ENCODE data around the gene ECI1.
"Not testable (repeated sequence)": the region's sequence is repeated elsewhere in the genome, so short reads cannot be mapped to it uniquely, and the experiment has no call there.

ECI1 gene

GRCh38 chr16:2250652-2251295 is 613 bp downstream of the ECI1 start:
- DNase-seq = peak; percentile 62

- DNase-seq = no peak
Observed at GRCh38 chr16:2246301-2246885, 5.0 kb downstream of the ECI1 start.

- no peak for DNase-seq
Observed at GRCh38 chr16:2244926-2245795, 6.2 kb downstream of the ECI1 start.

DNA sequence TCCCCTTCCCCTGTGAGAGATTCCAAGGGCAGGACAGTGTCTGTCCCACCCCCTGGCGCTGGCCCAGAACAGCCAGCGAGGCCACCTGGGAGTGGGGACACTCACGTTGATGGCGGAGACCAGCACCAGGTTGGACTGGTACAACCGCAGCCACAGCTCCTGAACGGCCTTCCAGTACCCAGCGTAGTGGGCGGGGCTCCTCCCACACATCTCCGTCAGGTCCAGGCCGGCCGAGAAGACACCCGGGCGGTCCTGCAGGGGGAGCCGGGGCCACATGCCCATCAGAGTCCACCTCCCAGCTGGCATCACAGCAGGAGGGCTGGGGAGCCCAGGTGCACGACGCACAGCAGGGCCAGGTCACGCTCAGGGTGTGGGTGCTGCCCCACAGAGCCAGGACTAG is 7.1 kb downstream of the ECI1 start:
- DNase-seq = no peak

GRCh38 chr16:2243781-2244180 is 7.6 kb downstream of the ECI1 start:
- DNase-seq = no peak

DNA sequence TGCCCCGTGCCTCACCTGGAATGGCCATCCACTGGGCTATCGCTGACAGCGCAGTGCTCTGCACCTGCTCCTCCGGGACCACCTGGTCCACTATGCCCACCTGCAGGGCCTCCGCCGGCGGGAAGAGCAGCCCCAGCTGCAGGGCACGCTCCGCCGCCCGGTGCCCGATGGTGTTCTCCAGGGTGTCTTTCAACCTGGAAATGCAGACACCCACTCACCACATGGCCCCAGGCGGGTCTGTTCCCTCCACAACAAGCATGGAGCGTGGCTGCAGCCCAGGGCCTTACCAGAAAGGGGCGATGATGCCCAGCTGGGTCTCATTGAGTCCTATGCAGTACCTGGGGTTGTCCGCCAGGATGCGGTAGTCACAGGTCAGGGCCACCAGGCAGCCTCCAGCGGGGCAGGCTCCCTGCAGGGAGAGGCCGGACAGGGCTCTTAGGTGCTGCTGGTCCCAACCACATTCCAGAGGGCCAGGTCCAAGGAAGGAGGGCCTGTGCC is 8.3 kb downstream of the ECI1 start:
- no peak for DNase-seq

DNA sequence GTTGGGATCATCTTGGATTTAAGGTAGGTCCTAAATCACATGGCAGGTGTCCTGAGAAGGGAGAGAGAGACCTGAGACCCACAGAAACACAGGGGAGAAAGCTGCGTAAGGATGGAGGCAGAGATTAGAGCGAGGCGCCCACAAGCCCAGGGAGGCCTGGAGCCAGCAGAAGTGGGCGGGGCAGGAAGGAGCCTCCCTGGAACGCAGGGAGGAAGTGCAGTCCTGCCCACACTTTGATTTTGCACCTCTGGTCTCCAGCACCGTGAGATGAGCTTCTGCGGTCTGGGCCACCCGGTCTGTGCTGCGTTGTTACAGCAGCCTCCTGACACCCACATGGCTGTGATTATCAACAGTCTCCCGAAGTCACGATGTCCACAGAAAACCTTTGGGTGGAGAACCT is 8.8 kb downstream of the ECI1 start:
- DNase-seq = no peak

- DNase-seq = not testable (repeated sequence)
Observed at GRCh38 chr16:2240331-2240730, 11.1 kb downstream of the ECI1 start.

DNA sequence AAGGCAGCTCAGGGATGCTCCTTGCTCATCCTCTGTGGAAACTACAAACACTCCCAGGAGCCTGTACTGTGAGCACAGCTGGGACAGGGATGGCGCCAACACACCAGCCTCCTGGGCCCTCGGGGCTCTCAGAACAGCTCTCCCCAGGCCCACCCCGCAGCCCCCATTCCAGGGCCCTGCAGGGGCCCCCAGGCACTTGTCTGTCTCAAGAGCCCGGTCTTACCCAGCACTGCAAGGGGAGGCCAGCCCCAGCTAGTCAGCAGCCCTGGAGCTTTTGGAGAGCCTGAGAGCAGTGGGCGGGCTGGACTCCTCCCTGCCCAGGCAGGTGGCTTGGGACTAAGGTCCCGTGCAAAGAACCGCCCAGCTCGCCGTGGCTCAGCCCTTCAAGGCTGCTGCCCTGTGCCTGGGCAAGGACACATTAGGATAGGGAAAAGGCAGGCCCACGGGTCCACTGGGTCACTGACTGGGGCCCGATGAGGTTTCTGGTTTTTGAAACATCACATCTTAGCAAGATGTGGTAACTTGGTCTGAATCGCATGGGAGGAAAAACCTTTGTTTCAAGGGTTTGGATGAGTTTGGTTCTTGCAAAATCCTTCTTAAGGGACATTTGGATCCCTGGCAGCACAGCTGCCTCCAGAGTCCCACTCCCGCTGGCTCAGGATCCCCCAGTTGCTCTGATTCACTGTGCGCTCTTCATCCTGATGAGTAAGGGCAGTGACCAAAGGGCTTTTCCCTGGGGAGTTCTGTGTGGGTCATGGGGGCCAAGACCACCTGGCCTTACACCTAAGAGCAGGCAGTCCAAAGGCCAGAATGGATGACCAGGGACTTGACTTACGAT is 12.3 kb downstream of the ECI1 start:
- DNase-seq = no peak

DNA sequence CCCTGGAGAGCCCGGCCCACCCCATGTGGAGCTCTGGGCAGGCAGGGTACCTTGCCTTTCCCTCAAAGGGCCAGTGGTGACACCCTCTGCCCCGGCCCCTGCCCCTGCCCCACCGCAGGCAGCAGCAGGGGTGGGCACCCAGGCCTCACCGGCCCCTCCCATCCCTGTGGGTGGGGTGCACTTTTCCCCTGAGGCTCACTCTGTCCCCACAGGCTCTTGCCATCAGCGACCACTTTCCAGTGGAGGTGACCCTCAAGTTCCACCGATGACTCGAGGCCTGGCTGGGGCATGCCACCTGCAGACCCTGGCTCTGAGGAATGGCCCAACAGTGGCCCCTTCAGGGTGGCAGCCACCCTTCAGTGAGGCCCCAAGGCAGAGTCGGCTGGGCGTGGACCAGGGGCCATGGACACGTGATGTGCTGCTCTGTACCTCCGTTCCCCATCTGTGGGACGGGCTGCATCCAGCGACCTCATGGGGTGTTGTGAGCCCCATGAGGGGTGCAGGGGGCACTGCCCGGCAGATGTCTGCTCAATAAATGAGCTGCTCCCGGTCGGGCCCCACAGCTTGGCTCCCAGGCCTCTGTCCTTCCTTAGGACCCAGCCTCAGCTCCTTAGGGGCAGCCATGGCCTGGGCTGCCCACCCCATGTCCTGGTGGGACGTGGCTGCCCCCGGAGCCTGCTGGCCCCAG is 13.1 kb downstream of the ECI1 start:
- DNase-seq = no peak

DNA sequence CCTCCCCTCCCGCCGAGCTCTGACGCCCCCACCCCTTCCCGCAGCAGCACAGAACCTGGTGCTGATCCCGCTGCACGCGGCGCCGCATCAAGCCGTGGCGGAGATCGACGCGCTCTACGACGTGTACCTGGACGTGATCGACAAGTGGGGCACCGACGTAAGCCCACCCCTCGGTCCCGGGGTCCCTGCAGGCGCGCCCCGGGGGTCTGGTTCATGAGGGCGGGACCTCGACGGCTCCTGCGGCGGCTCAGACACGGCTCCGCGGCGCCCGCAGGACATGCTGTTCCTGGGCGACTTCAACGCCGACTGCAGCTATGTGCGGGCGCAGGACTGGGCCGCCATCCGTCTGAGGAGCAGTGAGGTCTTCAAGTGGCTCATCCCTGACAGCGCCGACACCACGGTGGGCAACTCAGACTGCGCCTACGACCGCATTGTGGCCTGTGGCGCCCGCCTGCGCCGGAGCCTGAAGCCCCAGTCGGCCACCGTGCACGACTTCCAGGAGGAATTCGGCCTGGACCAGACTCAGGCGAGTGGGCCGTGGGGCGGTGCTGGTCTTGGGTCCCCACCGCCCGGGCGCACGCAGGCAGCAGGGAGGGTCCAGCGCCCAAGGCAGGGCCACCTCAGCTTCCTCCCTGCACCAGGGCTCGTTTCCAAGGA is 13.8 kb downstream of the ECI1 start:
- DNase-seq = no peak

- no peak for DNase-seq
Observed at GRCh38 chr16:2237102-2237482, 14.3 kb downstream of the ECI1 start.

GRCh38 chr16:2236337-2237101 is 14.9 kb downstream of the ECI1 start, which contains the start of gene DNASE1L2:
TSS of gene DNASE1L2 (plus strand) at chr16:2236444. CDS start at chr16:2236817, 373 bp downstream.
- no peak for DNase-seq

DNA sequence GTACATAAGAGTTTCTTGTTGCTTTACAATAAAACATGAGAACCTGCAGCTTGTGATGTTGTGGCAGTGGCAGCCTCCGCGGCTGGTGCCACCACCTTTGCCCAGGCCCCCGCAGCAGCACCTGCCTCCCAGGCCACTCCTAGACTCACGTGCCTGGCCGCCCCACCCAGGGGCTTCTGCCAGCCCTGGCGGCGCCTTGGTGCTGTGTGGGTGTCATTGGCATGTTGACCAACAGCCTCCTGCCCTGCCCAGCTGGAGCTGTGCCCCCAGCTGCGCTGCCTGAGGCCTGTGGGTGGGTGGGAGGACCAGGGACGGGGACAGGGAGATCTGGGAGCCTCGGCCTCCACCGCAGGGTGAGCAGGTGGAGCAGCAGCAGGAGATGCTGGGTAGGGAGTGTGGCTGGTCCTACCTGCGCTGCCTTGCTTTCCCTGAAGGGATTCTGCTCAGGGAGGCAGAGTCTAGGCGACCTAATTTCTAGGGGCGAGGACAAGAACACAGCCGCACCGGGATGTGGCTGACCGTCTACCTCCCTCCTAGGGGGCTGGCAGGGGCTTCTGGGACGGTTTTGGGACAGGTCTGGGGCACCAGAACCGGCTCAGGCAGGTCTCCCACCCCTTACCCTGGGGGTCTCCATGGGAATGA is 15.6 kb downstream of the ECI1 start:
- DNase-seq = no peak

DNA sequence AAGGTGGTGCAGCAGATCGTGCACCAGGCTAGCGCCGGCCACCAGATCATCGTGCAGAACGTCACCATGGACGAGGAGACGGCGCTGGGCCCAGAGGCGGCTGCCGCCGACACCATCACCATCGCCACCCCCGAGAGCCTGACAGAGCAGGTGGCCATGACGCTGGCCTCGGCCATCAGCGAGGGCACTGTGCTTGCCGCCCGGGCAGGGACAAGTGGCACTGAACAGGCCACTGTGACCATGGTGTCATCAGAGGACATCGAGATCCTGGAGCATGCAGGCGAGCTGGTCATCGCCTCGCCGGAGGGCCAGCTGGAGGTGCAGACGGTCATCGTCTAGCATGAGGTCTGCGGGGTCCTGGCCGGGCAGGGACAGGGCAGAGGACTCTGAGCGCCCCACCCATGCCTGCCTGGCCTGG is 16.1 kb downstream of the ECI1 start:
- no peak for DNase-seq

DNA sequence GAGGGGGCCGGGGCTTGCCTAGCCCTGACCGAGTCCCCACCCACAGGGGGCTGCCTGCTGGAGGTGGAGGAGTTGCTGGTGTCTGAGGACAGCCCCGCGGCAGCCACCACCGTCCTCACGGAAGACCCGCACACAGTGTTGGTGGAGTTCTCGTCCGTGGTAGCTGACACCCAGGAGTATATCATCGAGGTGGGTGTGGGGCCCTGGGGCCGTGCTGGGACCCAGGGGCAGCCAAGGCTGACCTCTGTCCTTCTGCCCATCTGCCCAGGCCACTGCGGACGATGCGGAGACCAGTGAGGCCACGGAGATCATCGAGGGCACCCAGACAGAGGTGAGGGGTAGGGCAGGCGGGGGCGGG is 16.6 kb downstream of the ECI1 start:
- DNase-seq = no peak

DNA sequence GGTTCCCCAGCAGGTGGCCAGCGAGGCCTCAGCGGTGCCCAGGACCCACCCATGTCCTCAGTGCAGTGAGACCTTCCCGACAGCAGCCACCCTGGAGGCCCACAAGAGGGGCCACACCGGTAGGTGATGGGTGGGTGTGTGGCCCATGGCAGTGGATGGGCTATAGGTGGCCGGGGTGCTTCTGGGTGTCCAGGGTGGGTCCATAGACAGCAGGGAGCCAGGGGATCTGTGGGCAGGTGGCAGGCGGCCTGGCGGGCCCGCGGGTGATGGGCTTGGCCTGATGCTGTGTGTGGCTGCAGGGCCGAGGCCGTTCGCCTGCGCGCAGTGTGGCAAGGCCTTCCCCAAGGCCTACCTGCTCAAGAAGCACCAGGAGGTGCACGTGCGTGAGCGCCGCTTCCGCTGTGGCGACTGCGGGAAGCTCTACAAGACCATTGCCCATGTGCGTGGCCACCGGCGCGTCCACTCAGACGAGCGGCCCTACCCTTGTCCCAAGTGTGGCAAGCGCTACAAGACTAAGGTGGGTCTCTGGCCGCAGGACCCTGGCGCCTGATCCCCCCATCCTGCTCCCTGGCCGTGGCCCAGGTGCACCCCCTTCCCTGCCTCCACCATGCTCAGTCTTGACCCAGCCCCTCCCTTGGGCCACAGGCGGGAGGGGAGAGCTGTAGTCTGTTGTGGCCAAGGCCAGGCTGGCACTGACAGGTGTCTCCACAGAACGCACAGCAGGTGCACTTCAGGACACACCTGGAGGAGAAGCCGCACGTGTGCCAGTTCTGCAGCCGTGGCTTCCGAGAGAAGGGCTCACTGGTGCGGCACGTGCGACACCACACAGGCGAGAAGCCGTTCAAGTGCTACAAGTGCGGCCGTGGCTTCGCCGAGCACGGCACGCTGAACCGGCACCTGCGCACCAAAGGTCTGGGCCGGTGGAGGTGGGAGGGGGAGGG is 17.2 kb downstream of the ECI1 start:
- DNase-seq = no peak

- no peak for DNase-seq
Observed at GRCh38 chr16:2233046-2233775, 18.2 kb downstream of the ECI1 start.

Measured in stimulated activated CD4-positive, alpha-beta T cell treated with anti-CD3 and anti-CD28 coated beads, Interleukin-4, amount 100 ng/mL, for 24 hours (primary cell).